Frontal cortex (tissue), 4 donors: ENCODE measurements around the gene ZBTB11. TPM values are rescaled to one million over a fixed set of nuclear protein-coding genes. Genes with fewer than 3 reads are reported as not detected.
A peak's percentile ranks its signal among the peaks of the same experiment; 100 is the strongest.
"Not testable (repeated sequence)": the region's sequence is repeated elsewhere in the genome, so short reads cannot be mapped to it uniquely, and the experiment has no call there.

Experiments used
- DNase-seq, 2 donors: peaks; one replicate each; pipeline ENCODE4 v3.0.0; 2012; ENCODE audit warnings: low spot score in 2 of 2
- FAIRE-seq: peaks from 2 replicates; lab custom pipeline; 2012; peaks lifted over from hg19 to GRCh38; lab: Jason Lieb, UNC
- small RNA-seq: library from RNA; depleted of rRNA; stranded (forward); fragments of <200 nt; gene quantifications from one replicate; pipeline ENCODE3, GENCODE V24; 2014
- total RNA-seq: library from RNA; depleted of rRNA; stranded (reverse); fragments of >200 nt; gene quantifications from one replicate; pipeline ENCODE4 v1.2.3, GENCODE V29; 2014
- donor health status: control.
- donor health status: control.
- donor health status: control.

The ZBTB11 gene
- total RNA-seq, 1 donor from 2014 or later: 52.6 TPM

DNA sequence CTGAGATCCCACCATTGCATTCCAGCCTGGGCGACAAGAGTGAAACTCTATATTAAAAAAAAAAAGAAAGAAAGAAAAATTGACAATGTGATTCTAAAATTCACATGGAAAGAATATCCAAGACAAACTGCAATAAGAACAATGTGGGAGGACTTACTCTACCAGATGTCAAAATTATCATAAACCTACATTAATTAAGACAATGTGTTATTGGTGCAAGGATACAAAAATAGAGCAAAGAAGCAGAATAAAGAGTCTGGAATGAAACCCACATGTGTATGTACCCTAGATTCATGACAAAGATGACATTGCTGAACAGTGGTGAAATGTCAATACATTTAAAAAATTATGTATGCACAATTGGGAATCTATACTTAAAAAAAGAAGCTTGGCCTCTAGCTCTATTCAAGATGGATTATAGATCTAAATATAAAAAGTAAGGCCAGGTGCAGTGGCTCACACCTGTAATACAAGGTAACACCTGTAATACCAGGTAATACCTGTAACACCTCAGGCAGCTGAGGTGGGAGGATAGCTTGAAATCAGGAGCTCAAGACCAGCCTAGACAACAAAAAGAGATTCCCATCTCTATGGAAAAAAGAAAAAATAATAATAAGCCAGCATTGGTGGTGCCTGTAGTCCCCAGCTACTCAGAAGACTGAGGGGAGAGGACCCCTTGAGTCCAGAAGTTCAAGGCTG, 45.7 kb downstream of the ZBTB11 start:
- FAIRE-seq (no peak), DNase-seq (no peak)

GRCh38 chr3:101629219-101629618, 47.7 kb downstream of the ZBTB11 start:
- no peak for DNase-seq
- no peak for FAIRE-seq

DNA sequence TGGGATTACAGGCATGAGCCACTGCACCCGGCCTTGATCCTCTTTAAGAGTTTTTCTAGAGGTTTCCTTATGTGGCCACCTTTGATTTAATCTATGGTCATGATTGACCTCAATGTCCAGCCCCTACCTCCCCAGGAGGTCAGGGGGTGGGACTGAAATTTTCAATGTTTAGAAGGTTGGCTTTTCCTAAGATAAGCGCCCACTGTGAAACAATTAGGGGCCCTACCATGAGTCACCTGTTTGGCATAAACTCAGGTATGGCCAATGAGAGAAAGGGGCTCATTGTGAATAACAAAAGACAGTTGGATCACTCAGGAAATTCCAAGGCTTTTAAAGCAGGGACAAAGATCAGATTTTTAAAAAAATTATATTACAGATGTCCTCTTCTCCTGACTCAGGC, 51.1 kb downstream of the ZBTB11 start:
- no peak for DNase-seq
- FAIRE-seq: no peak

DNA sequence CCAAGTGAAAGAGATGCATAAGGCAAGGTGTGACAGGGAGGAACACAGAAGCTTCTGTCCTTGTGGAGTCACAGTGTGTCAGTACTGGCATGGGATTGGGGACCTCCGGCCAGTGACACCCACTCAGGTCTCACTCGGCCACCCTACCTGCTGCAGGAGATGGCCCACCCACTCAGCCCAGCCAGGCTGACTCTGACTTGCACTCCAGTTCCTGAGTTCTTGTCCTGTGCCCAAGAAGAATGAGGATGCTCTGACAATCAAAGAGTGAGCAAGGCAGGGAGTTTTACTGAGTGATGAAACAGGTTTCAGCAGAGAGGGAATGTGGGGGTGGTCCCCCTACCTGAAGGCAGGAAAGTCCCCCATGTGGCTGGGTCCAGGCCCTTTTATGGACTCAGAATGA, 52.1 kb downstream of the ZBTB11 start:
- FAIRE-seq (no peak), DNase-seq (no peak)

GRCh38 chr3:101623656-101624055, 53.3 kb downstream of the ZBTB11 start:
- no peak for DNase-seq
- no peak for FAIRE-seq

DNA sequence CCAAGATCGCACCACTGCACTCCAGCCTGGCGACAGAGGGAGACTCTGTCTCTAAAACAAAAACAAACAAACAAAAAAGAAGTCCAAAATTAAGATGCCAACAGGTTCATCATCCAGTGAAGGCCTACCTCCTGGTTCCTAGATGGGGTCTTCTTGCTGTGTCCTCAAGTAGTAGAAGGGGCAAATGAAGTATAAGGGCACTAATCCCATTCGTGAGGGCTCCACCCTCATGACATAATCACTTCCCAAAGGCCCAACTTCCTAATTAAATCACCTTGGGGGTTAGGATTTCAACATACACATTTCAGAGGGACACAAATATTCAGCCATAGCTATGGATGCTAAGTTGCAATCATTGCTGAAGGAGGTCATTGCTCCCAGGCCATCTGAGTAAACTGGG, 57.2 kb downstream of the ZBTB11 start:
- FAIRE-seq: no peak
- no peak for DNase-seq

DNA sequence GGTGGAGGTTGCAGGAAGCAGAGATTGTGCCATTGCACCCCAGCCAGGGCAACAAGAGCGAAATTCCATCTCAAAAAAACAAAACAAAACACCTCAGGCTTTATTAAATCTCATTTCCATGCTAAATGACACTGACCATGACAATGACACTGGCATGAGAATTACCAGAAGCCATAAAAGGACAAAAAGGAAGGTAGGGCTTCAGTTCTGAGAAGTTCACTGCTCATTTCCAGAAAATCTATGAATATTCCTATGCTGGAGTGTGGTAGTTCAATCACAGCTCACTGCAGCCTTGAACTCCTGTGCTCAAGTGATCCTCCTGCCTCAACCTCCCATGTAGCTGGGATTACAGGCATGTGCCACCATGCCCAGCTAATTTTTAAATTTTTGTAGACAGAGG, 58.2 kb downstream of the ZBTB11 start:
- no peak for DNase-seq
- FAIRE-seq: no peak

DNA sequence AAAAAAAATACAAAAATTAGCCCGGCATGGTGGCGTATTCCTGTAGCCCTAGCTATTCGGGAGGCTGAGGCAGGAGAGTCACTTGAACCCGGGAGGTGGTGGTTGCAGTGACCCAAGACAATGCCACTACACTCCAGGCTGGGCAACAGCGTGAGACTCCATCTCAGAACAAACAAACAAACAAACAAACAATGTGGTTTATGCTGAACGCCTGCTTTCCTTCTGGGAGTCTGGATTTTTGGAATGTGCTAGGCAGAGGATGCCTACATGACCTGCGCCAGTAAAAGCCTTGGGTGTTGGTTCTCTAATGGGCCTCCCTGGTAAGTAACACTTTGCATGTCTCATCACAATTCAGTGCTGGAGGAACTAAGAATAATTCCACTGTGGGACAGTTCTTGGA, 59.5 kb downstream of the ZBTB11 start:
- FAIRE-seq (no peak), DNase-seq (no peak)

GRCh38 chr3:101615525-101615924, 61.4 kb downstream of the ZBTB11 start:
- DNase-seq (no peak), FAIRE-seq (no peak)

GRCh38 chr3:101613014-101613413, 63.9 kb downstream of the ZBTB11 start:
- FAIRE-seq, DNase-seq: not testable (repeated sequence)

DNA sequence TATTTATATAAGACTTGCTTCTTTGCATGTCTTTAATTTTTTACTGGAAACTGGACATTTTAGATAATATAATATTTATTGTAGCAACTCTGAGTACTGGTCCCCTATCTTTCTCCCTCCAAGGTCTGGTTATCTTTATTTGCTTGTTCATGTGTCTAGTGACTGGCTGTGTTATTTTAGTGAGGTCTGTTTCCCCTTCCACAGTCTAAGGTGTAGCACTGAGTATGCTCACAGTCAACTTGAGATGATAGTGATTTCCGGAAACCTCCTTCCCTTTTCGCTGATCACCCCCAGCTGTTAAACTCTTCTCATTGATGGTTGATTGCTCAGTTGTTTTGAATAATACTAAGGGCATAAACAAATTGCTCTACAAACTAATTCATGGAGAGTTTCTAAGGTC, 65.9 kb downstream of the ZBTB11 start:
- FAIRE-seq (no peak), DNase-seq (no peak)

DNA sequence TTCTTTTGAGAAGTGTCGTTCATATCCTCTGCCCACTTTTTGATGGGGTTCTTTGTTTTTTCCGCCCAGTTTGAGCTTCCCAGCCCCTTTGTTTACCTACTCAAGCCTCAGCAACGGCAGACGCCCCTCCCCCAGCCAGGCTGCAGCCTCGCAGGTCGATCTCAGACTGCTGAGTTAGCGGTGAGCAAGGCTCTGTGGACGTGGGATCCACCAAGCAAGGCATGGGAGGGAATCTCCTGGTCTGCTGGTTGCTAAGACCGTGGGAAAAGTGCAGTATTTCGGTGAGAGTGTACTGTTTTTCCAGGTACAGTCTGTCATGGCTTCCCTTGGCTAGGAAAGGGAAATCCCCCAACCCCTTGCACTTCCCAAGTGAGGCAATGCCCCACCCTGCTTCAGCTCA, 71.5 kb downstream of the ZBTB11 start:
- FAIRE-seq, DNase-seq: not testable (repeated sequence)

DNA sequence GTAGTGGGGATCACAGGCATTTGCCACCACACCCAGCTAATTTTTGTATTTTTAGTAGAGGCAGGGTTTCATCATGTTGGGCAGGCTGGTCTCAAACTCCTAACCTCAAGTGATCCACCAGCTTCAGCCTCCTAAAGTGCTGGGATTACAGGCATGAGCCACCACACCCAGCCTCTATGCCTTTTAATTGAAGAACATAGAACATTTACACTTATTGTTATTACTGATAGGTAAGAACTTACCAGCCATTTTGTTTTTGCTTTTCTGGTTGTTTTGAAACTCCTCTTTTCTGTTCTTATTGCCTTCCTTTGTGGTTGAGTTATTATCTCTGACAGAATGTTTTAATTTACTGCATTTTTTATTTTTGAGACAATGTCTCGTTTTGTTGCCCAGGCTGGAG, 73.7 kb downstream of the ZBTB11 start:
- FAIRE-seq (no peak), DNase-seq (no peak)

GRCh38 chr3:101602731-101603130, 74.2 kb downstream of the ZBTB11 start:
- no peak for DNase-seq
- no peak for FAIRE-seq

Small RNA genes lying within 50 kb of the gene (small RNA-seq; reads per million reads assigned to genes)
- gene RF00019: not detected
- not detected for gene RNU6-1256P
- 0.48 reads per million, percentile 37 among the genes with 10 or more reads in this experiment for gene RNY1P12

Other genes starting within 250 kb of the ZBTB11 start
- 75.8 TPM for gene SENP7, start 163.9 kb downstream of the ZBTB11 start, total RNA-seq
- gene TRMT10C, start 115.3 kb downstream of the ZBTB11 start, total RNA-seq: 54.2 TPM
- gene PCNP, start 103.0 kb downstream of the ZBTB11 start, total RNA-seq: 124 TPM
- gene RPL24, start 9.6 kb upstream of the ZBTB11 start, total RNA-seq: 4,229 TPM
- 72.2 TPM for gene CEP97, start 47.5 kb upstream of the ZBTB11 start, total RNA-seq
- gene NXPE3, start 102.1 kb upstream of the ZBTB11 start, total RNA-seq: 17.1 TPM
- gene NFKBIZ, start 172.4 kb upstream of the ZBTB11 start, total RNA-seq: 2.4 TPM